Retinal pigment epithelial cell (primary cell): ENCODE data around the gene GTPBP1.

Experiments
- DNase-seq: peaks from one replicate; pipeline ENCODE4 v3.0.0-alpha.2; 2010; ENCODE audit warnings: low read depth
- H3K4me3 ChIP-seq: 2 replicates; pipeline ENCODE4 v1.5.1; 2011; ENCODE audit warnings: mild to moderate bottlenecking, low read length, control low read depth, moderate library complexity
- TF ChIP-seq, protein P1 (sequence below): conservative IDR thresholded peaks from 2 replicates; pipeline ENCODE4 v1.5.1; 2011; ENCODE audit warnings: low read depth, low read length, control low read depth, inconsistent platforms

Gene GTPBP1

DNA sequence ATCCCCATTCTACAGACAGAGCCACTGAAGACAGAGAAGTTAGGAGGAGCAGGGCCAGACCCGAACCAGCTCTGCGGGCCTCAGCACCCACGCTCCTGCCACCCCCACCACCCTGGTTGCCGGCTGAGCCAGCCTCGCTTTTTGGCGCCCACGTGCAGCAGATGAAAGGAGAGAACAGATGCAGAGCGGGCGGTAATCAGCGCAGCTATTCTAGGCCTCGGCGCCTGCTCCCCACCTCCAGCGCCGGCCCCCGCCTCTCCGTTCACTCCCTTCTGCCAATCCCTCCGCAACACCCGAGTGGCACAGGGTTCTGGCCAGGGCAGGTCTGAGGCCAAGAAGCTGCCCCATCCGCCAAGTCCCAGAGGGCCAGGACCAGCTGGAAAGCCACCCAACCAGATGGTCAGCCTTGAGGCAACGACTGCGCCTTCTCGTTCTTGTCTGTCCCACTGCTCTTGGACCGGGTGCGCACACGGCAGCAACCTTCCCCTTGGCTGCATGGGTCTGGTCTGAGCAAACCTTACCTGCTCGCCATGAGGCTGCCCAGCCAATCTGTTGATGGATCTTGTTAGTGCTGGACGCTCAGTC lies 71.4 kb downstream of the GTPBP1 start:
- no peak for DNase-seq
- no peak overlapping the region for H3K4me3 ChIP-seq
- TF ChIP-seq, protein P1, sequence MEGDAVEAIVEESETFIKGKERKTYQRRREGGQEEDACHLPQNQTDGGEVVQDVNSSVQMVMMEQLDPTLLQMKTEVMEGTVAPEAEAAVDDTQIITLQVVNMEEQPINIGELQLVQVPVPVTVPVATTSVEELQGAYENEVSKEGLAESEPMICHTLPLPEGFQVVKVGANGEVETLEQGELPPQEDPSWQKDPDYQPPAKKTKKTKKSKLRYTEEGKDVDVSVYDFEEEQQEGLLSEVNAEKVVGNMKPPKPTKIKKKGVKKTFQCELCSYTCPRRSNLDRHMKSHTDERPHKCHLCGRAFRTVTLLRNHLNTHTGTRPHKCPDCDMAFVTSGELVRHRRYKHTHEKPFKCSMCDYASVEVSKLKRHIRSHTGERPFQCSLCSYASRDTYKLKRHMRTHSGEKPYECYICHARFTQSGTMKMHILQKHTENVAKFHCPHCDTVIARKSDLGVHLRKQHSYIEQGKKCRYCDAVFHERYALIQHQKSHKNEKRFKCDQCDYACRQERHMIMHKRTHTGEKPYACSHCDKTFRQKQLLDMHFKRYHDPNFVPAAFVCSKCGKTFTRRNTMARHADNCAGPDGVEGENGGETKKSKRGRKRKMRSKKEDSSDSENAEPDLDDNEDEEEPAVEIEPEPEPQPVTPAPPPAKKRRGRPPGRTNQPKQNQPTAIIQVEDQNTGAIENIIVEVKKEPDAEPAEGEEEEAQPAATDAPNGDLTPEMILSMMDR, result no peak

DNA sequence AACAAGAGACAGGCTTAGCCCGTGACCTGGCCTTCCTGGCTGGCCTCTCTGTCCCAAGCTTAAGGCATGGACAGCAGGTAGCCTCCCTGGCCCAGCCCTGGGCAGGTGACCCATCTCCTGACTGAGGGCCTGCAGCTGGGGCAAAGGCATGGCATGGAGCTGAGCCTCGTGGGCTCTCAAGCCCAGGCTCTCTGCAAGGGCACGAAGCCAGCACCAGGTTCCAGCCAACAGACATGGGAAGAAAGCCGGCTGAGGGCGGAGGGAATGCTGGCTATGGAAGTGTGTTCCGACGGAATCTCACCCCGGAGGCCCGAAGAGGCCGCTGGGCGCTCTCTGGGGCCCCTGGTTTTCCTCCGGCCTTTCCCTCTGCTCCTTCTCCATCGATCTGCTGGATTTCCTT lies 75.3 kb downstream of the GTPBP1 start:
- DNase-seq, result no peak
- TF ChIP-seq, protein P1, result no peak
- H3K4me3 ChIP-seq, result no peak overlapping the region

DNA sequence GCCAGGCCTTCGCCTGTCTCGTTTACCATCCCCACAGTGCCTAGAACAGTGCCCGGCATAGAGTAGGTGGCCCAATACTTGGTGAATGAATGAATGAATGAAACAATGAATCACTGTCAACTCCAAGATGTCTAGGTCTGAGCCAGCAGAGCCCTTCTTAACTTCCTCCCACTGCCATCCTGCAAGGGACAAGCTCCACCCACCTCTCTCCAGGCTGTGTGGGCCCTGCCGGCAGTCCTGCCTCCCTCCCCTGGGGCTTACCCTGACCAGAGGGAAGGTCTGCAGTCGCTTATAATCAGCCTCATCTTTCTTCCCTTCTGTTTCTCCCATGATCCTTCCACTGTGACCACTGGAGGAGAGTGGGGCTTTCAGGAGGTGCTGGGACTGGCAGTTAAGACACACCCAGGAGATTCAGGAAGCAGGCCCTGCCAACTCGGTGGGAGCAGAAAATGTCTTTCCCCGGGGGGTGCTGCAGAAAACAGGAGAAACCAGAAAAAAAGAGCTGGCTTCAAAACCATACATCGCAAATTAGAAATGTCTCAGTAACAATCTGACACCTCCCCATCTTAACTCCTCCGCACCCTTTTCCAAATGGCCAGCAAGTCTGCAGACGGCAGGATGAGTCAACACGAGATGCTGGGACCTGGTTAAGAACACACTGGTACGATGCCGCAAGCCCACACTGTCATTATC lies 76.8 kb downstream of the GTPBP1 start:
- H3K4me3 ChIP-seq, result no peak overlapping the region
- TF ChIP-seq, protein P1, result no peak
- DNase-seq, result no peak
